ENCODE measurements around the gene MARCHF6. TPM values are rescaled to one million over a fixed set of nuclear protein-coding genes. Genes with fewer than 3 reads are reported as not detected.

The MARCHF6 gene
- total and polyA plus RNA-seq, 2 of the 8 experiments (the other 6 are each of a cell fraction or from before 2014, with no cell fraction given) = 93.1 to 118 TPM

DNA sequence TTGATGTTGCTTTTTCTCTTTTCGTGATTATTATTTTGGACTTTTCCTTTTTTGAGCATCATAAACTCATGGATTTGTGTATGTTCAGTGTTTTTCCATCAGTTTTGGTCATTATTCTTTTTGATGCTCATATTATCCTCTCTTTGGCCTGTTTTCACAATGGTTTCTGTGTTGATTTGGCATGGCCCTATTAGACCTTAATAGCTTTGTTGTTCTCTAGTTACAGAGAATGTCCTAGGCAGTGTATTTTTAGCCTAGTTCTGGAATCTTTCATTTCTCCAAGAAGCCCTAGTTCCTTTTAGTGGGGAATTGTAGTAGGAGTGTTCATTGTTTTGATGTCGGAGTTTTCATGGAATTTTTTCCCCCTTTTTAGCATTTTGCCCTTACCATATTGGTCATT is 46.9 kb downstream of the MARCHF6 start:
- Histone ChIP-seq H2BK20ac (ENCODE audit: low read length) (no peak overlapping the region), H3K14ac (ENCODE audit: insufficient read length) (no peak overlapping the region), H3K27me3 (replicated peaks in 1 of 4; ENCODE audit: control insufficient read depth in 3 of 4, extremely low read depth in 1 of 4, insufficient read depth in 3 of 4, low read length in 3 of 4) (no peaks in the 10 kb centered on the region), H3K27ac (ENCODE audit: low read depth, low read length) (no peak overlapping the region), H3K4me3 (ENCODE audit: extremely low read depth in 1 of 4, insufficient read depth in 2 of 4, low read depth in 3 of 4, low read length in 4 of 4) (no peak overlapping the region), H3K23me2 (ENCODE audit: low read depth, low read length) (no peaks in the 10 kb centered on the region), H3K9me3 (ENCODE audit: insufficient read depth in 2 of 2, low read depth in 1 of 2, low read length in 1 of 2) (no peaks in the 10 kb centered on the region), H3K9ac (replicated peaks in 1 of 4; ENCODE audit: extremely low read depth in 1 of 4, low read depth in 3 of 4, low read length in 3 of 4) (no peak overlapping the region), H3K18ac (ENCODE audit: extremely low read depth, low read length) (no peak overlapping the region), H3K4me1 (replicated peaks in 1 of 4; ENCODE audit: control insufficient read depth in 3 of 4, insufficient read depth in 4 of 4, low read length in 3 of 4) (no peaks in the 10 kb centered on the region), H3K4me2 (ENCODE audit: insufficient read depth in 1 of 2, low read depth in 2 of 2, low read length in 2 of 2) (no peak overlapping the region), H4K8ac (ENCODE audit: extremely low read depth, insufficient read depth, low read length) (no peak overlapping the region), H4K20me1 (replicated peaks in 1 of 2; ENCODE audit: control insufficient read depth in 1 of 2, insufficient read depth in 2 of 2, low read length in 2 of 2) (peaks cover 0 to 2% of the 10 kb centered on the region in 2 experiments), H4K5ac (ENCODE audit: insufficient read length, low read depth, low read length) (no peak overlapping the region), H2AK5ac (ENCODE audit: low read depth, low read length) (no peak overlapping the region), H2AFZ (ENCODE audit: low read length) (no peak overlapping the region), H3K79me1 (ENCODE audit: low read depth, low read length) (no peaks in the 10 kb centered on the region), H3K4ac (replicated peaks; ENCODE audit: insufficient read length, low read depth, low read length) (no peak overlapping the region), H2BK15ac (ENCODE audit: low read length) (no peak overlapping the region), H2BK12ac (ENCODE audit: low read depth, low read length) (no peak overlapping the region), H3K36me3 (ENCODE audit: control insufficient read depth in 2 of 4, insufficient read depth in 4 of 4, low read length in 3 of 4) (peaks cover 4 to 52% (median 25%) of the 10 kb centered on the region in 4 experiments), H2BK120ac (replicated peaks; ENCODE audit: low read depth, low read length) (no peak overlapping the region), H3K79me2 (ENCODE audit: control insufficient read depth in 1 of 2, insufficient read depth in 2 of 2, low read length in 2 of 2) (no peaks in the 10 kb centered on the region), H3K23ac (ENCODE audit: insufficient read length) (no peak overlapping the region), H4K91ac (replicated peaks; ENCODE audit: insufficient read length, low read length) (no peak overlapping the region), H3K56ac (replicated peaks; ENCODE audit: insufficient read length, low read depth, low read length) (no peak overlapping the region), H2BK5ac (ENCODE audit: low read depth, low read length) (no peak overlapping the region)
- WGBS, 2 experiments (ENCODE audit: extremely low coverage in 1 of 2, insufficient coverage in 1 of 2, insufficient read length in 1 of 2, insufficient replicate concordance in 2 of 2, low coverage in 1 of 2, low lambda C conversion rate in 2 of 2, missing lambda C conversion rate in 1 of 2) = 88% methylated on average over 2 of the region's 2 CpGs; no CpG with 5 or more reads in 1 of the 2 experiments
- CTCF ChIA-PET (ENCODE audit: partially characterized antibody) = no interaction called here
- POLR2A ChIA-PET (ENCODE audit: partially characterized antibody) = no interaction called here
- no peak for DNase-seq (ENCODE audit: low read depth in 1 of 2, low spot score in 2 of 2)
- FAIRE-seq = no peak
- TF ChIP-seq CREB1 (IDR thresholded peaks at IDR 0.05) = no peak
- no peak for TF ChIP-seq TCF12 (IDR thresholded peaks at IDR 0.05; ENCODE audit: low read depth, low read length)
- TF ChIP-seq SUZ12 (IDR thresholded peaks at IDR 0.05; ENCODE audit: low read length) = no peak
- TF ChIP-seq GTF2F1 (IDR thresholded peaks at IDR 0.05; ENCODE audit: borderline replicate concordance, low read depth, low read length) = no peak
- no peak for TF ChIP-seq BRCA1 (IDR thresholded peaks at IDR 0.05; ENCODE audit: low read depth, low read length)
- TF ChIP-seq FOSL1 (IDR thresholded peaks at IDR 0.05; ENCODE audit: insufficient read depth, low read depth, low read length) = no peak
- TF ChIP-seq EGR1 (IDR thresholded peaks at IDR 0.05; ENCODE audit: borderline replicate concordance, low read depth, low read length) = no peak
- TF ChIP-seq, protein P1, sequence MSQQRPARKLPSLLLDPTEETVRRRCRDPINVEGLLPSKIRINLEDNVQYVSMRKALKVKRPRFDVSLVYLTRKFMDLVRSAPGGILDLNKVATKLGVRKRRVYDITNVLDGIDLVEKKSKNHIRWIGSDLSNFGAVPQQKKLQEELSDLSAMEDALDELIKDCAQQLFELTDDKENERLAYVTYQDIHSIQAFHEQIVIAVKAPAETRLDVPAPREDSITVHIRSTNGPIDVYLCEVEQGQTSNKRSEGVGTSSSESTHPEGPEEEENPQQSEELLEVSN (IDR thresholded peaks at IDR 0.05) = no peak
- TF ChIP-seq SP4 (IDR thresholded peaks at IDR 0.05; ENCODE audit: low read length) = no peak
- no peak for TF ChIP-seq CBX5 (IDR thresholded peaks at IDR 0.05; ENCODE audit: low read depth, low read length)
- TF ChIP-seq RNF2 (IDR thresholded peaks at IDR 0.05; ENCODE audit: borderline replicate concordance, low read depth, low read length, missing control alignments, poor library complexity, severe bottlenecking) = no peak
- TF ChIP-seq SIX5 (IDR thresholded peaks at IDR 0.05; ENCODE audit: low read depth, low read length) = no peak
- TF ChIP-seq KDM5A (IDR thresholded peaks at IDR 0.05; ENCODE audit: low read length) = no peak
- TF ChIP-seq ZNF274 (IDR thresholded peaks at IDR 0.05; ENCODE audit: borderline replicate concordance, extremely low read depth, low read length) = no peak
- TF ChIP-seq BCL11A (IDR thresholded peaks at IDR 0.05; ENCODE audit: low read depth in 2 of 2, low read length in 2 of 2) = no peak

Data from H1 (cell line).